GM18858 (cell line): ENCODE data around the gene GPR142.

Source experiments
- ATAC-seq: cut with Tn5 transposase; IDR thresholded peaks from one replicate; pipeline ENCODE4 v1.9.1; 2021; ENCODE audit not compliant: unreplicated experiment

Gene GPR142

DNA sequence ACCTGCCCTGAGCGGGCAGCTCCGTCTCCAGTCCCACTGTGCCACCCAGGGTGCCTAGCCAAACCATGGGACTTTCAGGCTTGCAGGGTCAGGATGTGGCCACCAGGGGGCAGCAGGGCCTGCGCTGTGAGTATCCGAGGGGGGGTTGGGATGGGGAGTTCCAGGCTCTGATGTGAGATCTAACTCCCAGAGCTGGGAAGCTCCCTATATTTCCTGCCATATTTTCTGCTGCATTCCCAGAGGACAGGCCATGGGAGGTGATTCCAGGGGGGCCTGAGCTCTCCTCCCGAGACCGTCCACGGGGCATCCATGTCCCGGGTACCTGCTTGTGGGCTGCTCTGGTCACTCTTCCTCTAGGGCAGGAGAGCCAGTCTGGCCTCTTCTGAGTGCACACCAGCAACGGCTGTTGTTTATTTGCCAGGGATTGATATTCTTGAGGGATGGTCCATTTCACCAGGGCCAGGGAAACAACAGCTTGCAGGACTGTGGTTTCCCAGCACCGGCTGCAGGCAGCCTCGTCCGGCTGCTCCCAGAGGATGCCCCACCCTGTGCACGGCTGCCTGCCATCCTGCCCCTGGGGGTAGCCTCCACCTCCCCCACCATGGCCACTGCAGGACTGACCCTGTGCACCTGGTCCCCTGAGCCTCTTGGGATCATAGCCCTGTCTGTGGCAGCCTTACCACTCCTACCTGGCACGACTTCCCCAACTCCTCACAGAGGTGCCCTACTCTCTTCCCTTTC lies 1.2 kb downstream of the GPR142 start:
- no peak for ATAC-seq

DNA sequence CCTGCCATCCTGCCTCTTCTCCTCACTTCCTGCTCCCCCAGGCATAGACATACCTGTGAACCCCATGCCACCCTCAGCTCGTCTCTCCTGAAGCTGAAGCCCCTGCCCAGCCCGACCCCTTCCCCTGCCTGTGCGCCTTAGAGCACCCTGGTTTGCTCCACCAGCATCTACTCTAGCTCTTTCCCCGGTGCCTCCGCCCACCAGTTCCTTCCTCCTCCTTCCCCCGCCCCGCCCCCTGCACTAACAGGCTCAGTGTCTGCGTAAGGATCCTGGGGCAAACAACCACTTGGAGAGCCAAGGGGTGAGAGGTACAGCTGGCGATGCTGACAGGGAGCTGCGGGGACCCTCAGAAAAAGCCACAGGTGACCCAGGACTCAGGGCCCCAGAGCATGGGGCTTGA lies 1.9 kb downstream of the GPR142 start:
- ATAC-seq = no peak

DNA sequence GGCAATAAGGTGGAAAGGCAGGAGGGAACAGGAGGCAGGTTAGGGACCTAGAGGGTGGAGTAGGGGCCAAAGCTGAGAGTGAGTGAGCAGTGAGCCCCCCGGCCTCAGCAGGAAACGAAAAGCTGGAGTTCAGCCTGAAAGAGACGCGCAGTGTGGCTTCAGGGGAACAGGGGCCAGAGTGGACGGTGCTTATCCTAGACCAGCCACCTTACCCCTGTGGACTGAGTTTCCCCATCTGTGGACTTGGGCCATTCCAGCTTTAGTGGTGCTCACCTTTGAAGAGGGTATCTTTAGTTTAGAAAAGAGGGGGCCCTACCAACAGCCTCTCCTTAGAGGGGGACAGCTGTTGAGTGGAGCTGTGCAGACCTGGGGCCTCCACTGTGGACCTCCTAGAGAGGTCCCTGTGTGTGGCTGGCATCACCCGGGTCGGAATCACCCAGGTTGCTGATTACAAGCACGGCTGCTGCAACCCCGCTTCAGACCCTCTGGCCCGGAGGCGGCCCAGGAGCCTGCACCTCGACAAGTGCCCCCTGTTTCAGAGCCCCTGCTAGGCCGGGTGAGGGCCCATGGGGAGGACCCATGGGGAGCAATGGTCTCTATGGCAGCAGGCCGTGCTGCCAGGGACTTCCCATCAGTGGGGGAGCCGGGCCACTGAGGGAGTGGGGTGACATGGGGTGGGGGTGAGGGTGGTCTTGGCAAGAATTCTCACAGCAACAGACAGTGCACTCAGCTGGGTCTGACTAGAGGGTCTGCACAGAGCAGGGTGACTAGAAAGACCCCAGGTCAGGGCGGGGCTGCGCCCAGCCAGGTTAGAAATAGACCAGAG lies 2.6 kb downstream of the GPR142 start:
- no peak for ATAC-seq

DNA sequence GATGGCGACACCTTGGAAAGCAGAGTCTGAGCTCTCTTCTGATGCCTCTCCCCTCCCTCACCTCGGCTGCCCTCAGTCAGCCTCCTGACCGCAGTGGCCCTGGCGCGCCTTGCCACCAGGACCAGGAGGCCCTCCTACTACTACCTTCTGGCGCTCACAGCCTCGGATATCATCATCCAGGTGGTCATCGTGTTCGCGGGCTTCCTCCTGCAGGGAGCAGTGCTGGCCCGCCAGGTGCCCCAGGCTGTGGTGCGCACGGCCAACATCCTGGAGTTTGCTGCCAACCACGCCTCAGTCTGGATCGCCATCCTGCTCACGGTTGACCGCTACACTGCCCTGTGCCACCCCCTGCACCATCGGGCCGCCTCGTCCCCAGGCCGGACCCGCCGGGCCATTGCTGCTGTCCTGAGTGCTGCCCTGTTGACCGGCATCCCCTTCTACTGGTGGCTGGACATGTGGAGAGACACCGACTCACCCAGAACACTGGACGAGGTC lies 4.4 kb downstream of the GPR142 start:
- no peak for ATAC-seq

DNA sequence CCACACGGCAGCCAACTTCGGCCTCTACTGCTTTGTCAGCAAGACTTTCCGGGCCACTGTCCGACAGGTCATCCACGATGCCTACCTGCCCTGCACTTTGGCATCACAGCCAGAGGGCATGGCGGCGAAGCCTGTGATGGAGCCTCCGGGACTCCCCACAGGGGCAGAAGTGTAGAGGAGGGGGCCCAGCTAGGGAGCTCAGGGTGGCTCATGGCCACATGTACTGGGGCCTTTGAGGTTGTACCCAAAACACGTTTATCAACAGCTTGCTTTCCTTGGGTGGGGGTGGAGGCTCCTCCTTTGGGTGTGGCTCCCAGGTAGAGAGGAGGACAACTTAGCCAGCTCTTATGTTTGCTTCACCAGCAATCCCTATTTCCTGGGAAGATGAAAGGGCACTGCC lies 5.1 kb downstream of the GPR142 start:
- no peak for ATAC-seq

DNA sequence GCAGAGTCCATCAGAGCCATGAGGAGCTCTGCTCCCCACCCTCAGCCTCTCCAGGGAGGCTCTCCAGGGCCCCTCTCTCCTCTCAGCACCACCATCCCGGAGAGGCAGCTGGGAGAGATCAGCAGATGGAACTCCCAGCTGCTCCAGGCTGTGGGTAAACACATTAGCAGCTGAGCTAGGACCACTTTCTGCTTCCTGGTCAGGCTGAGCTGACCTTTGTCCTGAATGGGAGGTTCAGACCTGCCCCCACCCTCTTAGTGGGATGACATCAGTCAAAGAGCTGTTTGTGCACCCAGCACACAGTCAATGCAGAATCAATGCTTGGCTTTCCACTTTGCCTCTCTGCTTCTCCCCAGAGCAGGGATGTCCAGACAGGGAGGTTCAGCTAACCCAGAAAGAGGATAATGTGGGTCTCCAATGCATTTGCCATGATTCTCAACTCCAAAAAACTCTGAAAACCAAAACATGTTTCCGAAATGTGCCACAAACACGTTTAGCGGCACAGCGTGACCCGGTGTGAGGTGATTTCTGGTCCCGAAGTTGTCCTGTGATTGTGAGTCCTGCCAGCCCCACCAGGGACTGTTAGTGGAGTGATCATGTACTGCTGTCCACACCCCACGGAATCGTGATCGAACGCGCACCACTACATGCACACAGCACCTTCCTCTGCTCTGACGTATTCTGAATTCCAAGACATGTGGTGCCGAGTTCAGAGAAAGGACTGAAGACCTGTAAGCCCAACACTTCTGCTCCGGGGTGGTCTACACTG lies 6.7 kb downstream of the GPR142 start:
- no peak for ATAC-seq

DNA sequence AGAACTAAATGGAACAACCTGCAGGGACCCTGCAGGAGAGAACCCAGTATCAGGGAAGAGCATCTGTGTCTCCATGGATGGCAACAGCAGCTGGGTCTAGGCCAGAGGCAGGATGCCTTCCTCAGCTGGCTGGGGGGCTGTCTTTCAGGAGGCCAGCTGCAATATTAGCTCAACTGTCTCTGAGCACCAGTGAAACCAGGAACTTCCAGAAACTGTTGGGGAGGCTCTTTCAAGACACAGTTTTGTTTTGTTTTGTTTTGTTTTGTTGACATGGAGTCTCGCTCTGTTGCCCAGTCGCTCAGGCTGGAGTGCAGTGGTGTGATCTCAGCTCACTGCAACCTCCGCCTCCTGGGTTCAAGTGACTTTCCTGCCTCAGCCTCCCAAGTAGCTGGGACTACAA lies 7.6 kb downstream of the GPR142 start:
- ATAC-seq = no peak

DNA sequence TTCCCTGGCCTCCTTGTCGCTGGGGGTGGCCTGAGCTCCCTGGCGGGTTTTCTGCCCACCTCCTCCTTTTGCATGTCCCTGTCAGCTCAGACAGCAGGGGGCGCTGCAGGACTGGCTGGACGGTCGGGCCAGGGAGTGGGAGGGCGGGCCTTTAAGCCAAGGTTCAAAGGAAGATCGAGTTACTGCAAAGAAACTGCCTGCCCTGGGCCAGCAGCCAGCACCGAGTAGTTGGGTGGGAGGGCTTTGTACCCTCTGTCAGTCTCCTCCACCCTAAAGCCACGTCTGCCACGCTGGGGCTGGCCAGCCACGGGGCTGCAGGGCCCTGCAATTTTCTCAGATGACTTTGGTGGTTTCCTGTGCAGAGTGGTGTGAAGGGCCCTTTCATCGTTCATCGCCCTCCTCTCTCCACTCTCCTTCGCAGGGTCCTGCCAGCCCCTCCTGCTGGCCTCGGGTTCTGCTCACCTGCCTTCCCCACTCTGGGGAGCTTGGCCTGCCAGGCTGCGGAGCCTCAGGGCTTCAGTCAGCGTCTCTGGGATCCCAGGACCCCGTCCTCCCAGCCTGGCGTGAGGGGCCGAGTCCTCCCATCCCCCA lies 12.3 kb downstream of the GPR142 start:
- ATAC-seq = no peak

DNA sequence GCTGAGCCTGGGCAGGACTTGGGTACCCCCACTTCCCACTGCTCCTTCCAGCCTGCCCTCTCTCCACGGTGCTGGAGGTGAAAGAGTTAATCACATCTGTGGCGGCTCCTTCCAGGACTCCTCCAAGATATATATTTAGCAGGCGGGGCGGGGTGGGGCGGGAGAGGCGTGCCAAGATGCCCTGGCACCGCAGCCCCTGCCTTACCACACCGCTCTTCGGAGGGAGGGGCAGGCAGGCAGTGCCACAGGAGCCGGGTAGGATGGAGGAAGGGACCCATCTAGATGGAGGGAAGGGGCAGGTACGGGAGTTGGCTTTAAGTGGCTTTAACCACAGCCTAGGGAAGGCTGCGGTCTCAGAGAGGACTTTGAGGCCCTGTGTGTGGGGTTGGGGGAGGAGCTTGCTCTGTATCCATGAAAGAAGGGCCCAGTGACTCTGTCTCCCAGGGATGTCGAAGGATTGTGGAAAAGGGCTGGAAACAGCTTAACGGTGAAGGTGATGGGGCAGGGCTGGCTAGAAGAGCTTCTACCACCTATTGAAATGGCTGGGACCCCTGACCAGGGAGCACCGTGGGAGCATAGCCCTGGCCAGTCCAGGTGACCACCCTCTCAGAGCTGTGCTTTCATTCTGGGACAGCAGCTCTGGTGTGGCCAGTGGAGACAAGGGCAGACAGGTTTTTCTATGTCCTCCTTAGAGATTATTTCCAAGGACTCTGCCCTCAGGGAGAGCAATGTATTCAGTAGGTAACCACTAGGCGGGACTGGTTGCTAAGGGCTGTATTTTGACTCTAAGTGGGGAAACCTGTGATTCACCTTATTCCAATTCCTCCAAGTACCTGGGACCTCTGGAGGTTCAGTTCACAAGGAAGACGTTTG lies 13.0 kb downstream of the GPR142 start:
- no peak for ATAC-seq

DNA sequence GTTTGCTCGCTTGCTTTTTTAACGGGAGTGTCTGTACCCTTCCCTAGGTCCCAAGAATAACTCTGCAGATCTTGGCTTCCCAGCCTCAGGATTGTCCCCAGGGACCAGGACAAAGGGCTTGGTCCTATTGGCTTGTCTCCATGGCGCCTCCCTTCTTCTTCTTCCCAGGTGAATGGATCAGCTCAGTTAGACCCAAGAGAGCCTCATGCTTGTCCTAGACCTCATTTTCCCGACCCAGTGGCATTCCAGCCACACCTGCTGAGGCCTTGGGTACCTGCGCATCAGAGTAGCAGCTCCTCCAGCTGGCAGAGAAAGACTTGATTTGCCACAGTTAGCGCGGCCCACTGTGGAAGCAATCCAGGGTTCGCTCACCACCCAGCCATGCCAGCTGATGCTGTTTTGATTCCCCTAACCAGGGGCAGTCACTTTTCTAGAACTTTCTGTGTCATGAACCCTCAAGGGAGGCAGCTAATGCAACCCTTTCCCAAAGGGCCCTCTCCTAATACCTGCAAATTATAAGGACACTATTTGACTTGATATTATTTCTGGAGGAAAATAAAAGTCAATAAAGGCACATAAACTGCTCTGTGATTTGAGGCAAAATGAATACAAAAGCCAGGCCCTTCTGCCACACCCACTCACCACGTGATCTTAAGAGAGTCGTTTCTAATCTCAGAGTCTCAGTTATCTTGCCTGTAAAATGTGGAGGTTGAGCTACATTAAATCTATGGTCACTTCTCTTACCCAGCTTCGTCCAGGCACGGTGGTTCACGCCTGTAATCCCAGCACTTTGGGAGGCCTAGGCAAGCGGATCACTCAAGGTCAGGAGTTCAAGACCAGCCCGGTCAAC lies 13.9 kb downstream of the GPR142 start:
- ATAC-seq = no peak

DNA sequence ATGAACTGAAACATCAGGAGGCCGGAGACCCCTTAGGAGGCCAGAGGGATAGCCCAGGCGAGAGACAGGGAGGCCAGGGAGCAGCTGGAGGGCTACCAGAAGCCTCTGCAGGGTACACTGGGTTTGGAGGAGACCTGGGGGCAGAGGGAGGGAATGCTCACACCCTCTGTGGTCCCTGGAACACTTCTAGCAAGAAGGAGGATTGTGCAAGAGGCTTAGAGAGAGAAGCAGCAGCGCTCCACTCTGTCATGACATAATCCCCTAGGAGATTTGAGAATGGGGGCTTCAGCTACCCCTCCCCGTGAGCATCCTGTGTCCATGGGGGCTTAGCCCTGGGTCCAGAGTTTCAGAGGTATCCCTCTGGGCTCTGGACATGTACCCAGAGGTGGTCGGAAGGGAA lies 15.8 kb downstream of the GPR142 start:
- no peak for ATAC-seq

DNA sequence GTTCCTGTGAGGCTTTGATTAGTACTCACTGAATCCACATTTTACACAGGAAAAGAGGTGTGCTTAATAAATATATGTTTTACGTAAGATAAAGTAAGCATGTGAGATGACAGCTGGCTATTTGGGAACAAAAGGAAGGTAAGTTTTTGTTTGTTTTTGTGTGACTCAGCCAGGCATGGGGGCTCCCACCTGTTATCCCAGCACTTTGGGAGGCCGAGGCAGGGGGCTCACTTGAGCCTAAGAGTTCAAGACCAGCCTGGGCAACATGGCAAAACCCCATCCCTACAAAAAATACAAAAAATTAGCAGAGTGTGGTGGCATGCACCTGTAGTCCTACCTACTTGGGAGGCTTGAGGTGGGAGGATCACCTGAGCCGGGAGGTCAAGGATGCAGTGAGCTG lies 17.9 kb downstream of the GPR142 start:
- no peak for ATAC-seq

DNA sequence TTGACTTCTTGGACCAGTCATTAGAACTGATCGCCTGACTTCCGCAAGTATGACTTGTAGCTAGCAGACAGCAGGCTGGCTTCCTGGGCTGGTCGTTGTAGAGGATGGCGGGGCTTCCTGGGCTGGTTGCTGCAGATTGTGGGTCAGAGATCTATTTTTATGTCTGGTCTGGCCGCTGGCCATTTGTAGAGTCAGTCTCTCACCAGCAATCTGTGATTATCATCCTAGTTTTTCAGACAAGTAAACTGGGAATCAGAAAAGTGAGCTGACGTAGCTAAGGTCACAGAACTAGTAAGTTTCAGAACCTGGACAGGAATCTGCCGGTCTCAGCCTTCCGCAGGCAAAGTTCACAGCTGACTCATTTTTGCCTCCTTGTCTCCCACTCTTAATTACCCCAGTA lies 19.1 kb downstream of the GPR142 start:
- no peak for ATAC-seq

DNA sequence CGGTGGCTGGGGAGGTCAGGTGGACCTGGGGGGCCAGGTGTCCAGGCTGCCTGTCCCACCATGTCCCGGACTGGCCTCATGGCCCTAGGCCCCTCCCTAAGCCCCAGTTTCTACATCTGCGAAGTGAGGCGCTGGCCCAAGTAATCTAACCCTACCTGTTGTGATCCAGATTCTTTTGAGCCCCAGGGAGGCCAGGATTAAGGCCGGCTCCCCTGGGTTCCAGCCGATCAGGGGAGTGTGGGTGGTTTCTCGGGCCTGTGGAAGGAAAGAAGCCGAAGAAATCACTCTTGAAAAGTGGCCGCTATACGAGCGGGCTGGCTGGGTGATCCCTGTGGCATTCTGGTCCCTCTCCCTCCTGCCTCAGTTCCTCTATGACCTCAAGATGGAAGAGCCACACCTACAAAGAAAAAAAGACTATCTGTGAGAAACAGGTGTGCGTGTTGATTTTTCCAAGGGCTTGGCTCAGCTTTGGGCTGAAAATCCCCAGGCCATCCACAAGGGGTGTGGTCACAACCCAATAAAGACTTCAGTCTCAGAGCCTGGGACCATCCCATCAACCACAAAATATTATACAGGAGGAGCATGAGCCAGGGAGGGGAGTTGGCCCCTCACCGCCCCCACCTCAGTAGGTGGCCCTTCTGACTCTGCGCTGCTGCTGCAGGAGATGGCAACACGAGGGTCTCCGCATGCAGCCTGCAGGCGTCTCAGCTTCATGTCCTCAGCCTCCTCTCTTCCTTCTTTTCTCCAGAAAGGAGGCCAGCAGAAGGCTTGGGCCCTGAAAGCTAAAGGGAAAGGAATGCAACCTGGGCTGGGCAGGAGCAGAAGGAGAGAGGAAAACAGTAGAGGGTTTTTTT lies 20.3 kb downstream of the GPR142 start:
- no peak for ATAC-seq

DNA sequence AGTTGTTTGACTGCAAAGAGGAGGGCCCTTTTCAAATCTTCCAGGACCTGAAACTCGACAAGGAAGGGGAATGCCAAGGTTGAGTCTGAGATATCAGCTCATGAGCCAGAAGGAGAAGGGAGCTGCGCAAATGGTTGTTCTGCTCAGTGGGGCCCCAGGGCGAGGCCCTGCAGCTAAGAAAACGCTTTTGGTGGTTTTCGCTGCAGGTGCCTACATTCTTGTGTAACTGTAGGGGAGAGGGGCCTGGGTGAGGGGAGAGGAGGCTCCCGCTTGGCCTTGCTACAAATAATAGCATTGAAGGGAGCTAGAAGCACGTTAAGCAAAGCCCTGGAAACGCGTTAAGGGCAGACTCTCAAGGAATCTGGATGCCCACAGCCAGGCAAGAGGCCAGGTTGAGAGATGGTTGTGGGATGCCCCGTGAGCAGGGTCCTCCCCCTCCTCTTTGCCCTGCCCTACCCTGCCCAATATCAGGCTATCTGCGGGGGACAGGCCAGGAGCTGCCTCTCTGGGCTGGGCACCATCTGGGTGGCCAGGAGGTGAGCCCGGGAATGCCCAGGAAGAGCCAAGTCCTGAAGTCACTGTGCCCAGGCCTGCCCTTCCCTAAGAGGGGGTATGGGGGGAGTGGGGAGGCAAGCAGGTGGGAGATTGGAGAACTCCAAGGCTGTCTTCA lies 21.9 kb downstream of the GPR142 start:
- no peak for ATAC-seq

DNA sequence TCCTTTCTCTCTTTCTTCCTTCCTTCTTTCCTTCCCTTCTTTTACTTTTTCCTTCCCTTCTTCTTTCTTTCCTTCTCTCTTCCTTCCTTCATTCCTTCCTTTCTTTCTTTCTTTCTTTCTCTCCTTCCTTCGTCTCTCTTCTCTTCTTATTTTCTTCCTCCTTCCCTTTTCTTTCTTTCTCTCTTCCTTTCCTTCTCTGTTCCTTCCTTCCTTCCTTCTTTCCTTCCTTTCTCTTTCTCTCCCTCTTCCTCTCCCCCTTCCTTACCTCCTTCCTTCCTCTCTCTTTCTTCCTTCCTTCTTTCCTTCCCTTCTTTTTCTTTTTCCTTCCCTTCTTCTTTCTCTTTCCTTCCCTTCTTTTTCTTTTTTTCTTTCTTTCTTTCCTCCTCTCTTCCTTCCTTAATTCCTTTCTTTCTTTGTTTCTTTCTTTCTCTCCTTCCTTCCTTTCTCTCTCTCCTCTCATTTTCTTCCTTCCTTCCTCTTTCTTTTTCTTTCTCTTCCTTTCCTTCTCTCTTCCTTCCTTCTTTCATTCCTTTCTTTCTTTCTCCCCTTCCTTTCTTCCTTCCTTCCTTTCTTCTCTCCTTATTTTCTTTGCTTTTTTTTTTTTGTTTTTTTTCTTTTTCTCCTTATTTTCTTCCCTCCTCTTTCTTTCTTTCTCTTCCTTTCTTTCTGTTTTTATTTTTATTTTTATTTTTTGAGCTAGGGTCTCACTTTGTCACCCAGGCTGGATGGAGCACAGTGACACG lies 22.8 kb downstream of the GPR142 start:
- no peak for ATAC-seq
